TTC549 (cell line): ENCODE measurements around the gene IPP.
"Not testable (repeated sequence)": the region's sequence is repeated elsewhere in the genome, so short reads cannot be mapped to it uniquely, and the experiment has no call there.

Experiments used
- FAIRE-seq: peaks from 2 replicates; lab custom pipeline; 2012; peaks lifted over from hg19 to GRCh38; lab: Jason Lieb, UNC

Gene IPP

GRCh38 chr1:45750298-45751038, at the start of gene IPP:
Gene IPP (minus strand): TSS chr1:45750653. CDS start chr1:45746411, 4,242 bp downstream.
- peak; percentile 46 for FAIRE-seq

GRCh38 chr1:45796946-45797345, 46.5 kb upstream of the IPP start:
- no peak for FAIRE-seq

GRCh38 chr1:45796381-45796780, 45.9 kb upstream of the IPP start:
- FAIRE-seq = no peak

- no peak for FAIRE-seq
These were observed 43.6 kb upstream of the IPP start for GRCh38 chr1:45793942-45794604.

GRCh38 chr1:45792744-45793143, 42.3 kb upstream of the IPP start:
- FAIRE-seq = no peak

- no peak for FAIRE-seq
These were observed 39.1 kb upstream of the IPP start for GRCh38 chr1:45789601-45790000.

GRCh38 chr1:45787905-45788304, 37.5 kb upstream of the IPP start:
- no peak for FAIRE-seq

- FAIRE-seq = no peak
These were observed 35.1 kb upstream of the IPP start for GRCh38 chr1:45785583-45785982.

GRCh38 chr1:45775794-45776193, 25.3 kb upstream of the IPP start:
- FAIRE-seq = no peak

- FAIRE-seq = no peak
These were observed 22.5 kb upstream of the IPP start for GRCh38 chr1:45772971-45773370.

GRCh38 chr1:45769261-45769932, 18.9 kb upstream of the IPP start:
- no peak for FAIRE-seq

- no peak for FAIRE-seq
These were observed 16.6 kb upstream of the IPP start for GRCh38 chr1:45767035-45767434.

GRCh38 chr1:45765999-45766792, 15.7 kb upstream of the IPP start:
- FAIRE-seq = no peak

GRCh38 chr1:45762291-45762690, 11.8 kb upstream of the IPP start:
- FAIRE-seq = no peak

- no peak for FAIRE-seq
These were observed 5.2 kb upstream of the IPP start for GRCh38 chr1:45755697-45756096.

- no peak for FAIRE-seq
These were observed 3.0 kb upstream of the IPP start for GRCh38 chr1:45753248-45754037.

- FAIRE-seq = no peak
These were observed 2.1 kb upstream of the IPP start for GRCh38 chr1:45752441-45753052.

GRCh38 chr1:45752014-45752413, 1.6 kb upstream of the IPP start:
- no peak for FAIRE-seq

GRCh38 chr1:45751039-45751838, 786 bp upstream of the IPP start:
- FAIRE-seq = not testable (repeated sequence)

- FAIRE-seq = no peak
These were observed 3.5 kb downstream of the IPP start for GRCh38 chr1:45746922-45747321.
